COR-L47 (cell line): ENCODE data around the gene ZFP57.
A peak's percentile ranks its signal among the peaks of the same experiment; 100 is the strongest.

Source experiments
- DNase-seq: peaks from one replicate; lab custom pipeline; 2025; lab: John Stamatoyannopoulos, UW

Gene ZFP57

DNA sequence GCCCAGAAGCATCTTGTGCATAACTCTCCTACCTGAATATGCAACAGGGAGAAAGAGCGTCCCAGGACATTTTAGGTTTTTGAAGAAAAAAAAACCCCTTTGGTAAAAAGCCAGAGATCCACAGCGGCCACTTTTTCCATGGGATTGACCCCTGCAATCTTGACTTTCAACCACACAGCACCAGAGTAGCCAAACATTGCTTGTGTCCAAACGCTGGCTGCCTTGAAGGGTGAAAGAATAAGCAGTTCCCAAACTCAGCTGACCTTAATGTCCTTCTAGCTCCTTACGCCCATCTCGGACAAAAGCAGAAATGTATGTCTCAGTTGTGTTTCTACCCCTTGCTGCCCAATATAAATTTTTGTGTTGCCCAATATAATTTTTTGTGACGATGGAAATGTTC lies 25.3 kb downstream of the ZFP57 start:
- DNase-seq: no peak

DNA sequence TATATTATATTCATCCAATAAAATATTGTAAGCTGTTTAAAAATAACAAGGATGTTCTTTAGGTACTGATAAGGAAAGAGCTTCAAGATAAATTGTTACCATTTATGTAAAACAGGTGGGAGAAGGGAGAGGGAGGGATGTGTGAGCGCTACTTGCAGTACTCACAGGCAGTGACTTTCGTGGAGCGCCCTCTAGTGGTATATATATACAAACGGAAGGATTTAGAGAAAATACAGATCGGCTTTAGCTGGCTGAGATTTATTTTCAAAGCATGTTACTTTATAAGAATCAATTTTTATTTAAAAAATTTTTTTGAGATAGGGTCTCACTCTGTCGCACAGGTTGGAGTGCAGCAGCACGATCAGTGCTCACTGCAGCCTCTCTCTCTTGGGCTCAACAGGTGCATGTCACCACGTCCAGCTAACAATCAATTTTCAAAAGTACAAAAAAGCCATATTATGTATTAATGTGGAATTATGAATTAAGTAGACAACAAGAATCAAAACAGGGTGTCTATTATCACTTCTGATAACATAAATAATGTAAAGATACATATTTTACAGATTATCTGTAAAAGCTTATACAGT lies 27.4 kb downstream of the ZFP57 start:
- DNase-seq: peak; percentile 74

DNA sequence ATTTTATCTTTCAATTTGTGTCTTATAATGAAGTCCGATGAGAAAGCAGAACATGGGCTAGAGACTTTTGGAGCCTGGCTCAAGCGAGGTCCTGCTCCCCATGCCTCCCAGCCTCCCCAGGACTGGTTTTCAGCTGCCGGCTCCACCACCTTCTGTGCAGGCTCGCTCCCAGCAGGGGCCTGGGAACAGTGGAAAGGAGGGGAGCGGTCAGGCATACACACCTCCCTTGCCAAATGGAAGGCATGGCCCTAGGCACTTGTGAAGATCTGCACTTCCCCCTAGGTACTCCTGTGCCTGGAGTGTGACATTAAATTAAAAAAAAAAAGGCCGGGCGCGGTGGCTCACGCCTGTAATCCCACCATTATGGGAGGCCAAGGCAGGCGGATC lies 28.8 kb downstream of the ZFP57 start:
- DNase-seq: no peak

DNA sequence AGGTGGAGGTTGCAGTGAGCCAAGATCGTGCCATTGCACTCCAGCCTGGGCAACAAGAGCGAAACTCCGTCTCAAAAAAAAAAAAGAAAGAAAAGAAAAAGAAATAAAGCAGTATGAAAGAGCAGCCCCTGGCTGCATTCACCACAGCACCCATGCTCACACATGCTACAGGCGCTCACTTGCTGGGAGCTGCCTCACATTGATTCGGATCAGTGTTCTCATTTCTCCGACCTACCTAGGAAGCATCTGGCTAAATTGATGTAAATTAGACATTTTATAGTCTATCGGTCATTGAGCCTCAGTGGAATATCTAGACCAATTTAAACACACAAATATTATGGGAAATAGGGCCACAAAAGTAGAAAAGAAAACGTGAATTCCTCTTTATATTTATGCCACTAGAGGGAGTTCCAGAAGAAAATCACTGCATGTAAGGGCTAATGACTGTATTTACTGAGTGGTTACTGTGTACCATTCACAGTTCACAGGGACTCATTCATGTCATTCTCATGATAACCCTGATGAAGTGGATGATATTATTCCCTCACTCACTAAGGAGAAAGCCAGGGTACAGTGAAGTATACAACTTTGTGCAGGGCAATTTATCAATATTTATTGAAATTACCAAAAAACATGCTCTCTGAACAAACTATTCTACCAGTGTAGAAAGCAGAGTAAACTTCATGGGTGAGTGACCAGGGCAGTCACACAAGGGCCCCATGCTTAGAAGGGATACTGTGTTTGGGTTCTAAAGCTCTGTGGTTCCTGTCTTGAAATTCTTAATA lies 29.3 kb downstream of the ZFP57 start:
- DNase-seq: peak; percentile 7

DNA sequence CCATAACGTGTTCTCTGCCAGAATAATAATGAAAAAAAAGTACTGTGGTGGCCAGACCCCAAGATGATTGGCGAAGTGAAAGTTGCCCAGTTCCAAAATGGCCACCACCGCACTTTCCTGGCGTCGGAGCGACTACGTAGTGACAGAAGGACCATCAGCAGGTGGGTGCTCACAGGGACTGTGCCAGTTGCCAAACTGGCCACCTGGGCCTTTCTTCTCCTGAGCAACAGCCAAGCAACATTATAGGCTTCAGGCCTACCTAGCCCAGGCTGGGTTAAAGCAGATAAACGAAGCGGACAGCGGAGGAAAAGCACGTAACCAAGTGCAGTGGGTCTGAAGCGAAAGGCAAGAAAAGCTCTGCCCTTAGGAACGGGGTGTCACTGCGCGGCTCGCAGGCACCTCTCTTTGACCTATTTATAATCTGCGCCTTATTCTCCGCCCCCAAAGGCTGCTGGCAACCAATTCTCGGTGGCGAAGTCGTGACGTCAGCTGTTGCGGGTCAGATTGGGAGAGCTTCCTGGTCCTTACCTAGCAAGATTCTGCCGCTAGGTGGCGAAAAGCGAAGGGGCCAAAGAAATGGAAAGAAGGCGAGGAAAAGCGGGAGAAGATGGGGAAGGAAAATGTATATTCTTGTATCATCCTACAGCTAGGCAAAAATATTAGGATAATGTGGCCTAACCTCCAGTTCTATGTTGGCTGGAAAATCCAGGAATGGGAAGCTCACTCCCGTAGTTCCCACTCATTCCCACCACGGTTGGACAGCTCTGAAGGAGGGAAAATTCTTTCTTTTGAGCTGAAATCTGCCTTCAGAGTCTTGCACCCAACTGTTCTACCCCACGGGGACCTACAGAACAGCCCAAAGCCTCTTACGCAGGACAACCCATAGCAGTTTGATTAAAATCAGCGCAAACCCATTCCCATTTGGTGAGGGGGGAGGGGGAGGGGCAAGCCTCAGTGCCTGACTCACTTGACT lies 31.0 kb downstream of the ZFP57 start:
- DNase-seq: peak; percentile 97

DNA sequence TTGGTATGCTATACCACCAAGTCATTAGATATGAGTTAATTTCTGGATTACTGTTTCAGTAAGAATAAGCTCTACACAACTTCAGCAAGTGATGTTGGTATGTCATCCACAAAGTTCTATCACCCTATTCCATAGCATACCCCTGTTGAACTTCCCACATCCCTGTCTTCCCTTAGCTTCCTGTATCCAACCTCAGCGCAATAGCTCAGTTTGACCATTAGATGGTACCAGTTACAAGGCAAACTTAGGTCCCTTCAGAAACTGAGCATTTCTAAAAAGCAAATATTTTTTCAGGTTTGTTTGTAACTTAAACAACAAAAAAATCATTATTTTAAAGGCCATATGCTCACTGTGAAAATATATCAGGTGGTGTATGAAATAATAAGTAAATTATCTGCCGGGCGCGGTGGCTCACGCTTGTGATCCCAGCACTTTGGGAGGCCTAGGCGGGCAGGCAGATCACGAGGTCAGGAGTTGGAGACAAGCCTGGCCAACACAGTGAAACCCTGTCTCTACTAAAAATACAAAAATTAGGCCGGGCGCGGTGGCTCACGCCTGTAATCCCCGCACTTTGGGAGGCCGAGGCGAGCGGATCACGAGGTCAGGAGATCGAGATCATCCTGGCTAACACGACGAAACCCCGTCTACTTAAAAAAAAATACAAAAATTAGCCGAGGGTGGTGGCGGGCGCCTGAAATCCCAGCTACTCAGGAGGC lies 32.9 kb downstream of the ZFP57 start:
- DNase-seq: peak; percentile 41

DNA sequence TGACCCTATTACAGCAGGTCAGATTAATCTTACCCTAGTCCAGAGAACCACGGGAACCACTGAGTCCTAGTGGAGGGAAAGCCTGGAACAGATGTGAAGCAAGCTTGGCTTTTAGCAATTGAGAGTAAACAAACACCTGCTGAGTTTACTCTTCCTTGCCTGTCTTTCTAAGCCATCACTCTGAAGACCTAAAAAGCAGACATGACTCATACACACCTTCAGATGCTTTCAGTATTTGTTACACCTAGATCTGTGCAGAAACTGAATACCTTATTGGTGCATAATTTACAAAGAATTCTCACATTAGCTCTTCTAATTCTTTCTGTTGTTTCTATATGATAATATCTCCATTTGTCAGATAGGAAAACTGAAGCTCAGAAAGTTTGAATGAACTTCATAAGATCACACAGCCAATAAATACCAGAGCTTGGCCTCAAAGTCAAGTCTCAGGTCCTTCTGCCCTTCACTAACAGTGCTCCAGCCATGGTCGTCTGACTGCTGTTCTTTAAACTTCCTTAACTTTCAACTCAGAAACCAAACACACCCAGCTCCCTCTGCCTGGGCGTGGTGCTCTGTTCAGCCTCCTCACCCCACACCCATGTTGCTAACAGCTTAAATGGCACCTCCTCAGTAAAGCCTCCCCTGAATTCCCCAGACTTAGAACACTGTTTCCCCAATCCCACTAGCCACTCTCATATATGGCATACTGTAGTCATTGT lies 39.4 kb downstream of the ZFP57 start:
- DNase-seq: no peak

DNA sequence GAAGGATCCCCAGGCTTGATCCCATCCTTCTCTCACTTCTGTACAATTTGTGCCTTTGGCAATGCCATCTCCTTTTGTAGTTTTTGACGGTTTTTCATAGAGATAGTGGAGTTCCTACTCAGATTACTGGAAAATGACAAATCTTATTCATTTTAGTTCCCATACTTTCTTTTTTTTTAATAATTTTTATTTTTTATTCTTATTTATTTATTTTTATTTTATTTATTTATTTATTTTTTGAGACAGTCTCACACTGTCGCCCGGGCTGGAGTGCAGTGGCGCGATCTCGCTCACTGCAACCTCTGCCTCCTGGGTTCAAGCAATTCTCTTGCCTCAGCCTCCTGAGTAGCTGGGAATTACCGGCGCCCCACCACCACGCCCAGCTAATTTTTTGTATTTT lies 43.7 kb downstream of the ZFP57 start:
- no peak for DNase-seq

DNA sequence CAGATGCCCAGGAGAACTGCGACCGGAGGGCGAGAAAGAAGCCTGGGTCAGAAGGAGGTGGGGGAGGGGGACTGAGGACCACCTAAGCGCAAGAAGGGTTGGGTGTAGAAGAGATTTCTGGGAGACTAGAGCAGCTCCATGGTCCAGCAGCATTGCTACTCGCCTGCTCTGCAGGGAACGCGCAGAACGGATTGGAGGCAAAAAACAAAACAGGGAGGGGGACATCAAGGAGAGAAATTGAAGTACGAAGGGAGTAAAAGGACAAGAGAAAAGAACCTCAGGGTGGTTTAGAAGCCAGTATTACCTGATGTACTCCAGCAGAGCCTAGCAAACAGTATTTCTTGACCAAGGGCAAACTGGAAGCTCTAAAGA lies 47.4 kb downstream of the ZFP57 start:
- DNase-seq: no peak

DNA sequence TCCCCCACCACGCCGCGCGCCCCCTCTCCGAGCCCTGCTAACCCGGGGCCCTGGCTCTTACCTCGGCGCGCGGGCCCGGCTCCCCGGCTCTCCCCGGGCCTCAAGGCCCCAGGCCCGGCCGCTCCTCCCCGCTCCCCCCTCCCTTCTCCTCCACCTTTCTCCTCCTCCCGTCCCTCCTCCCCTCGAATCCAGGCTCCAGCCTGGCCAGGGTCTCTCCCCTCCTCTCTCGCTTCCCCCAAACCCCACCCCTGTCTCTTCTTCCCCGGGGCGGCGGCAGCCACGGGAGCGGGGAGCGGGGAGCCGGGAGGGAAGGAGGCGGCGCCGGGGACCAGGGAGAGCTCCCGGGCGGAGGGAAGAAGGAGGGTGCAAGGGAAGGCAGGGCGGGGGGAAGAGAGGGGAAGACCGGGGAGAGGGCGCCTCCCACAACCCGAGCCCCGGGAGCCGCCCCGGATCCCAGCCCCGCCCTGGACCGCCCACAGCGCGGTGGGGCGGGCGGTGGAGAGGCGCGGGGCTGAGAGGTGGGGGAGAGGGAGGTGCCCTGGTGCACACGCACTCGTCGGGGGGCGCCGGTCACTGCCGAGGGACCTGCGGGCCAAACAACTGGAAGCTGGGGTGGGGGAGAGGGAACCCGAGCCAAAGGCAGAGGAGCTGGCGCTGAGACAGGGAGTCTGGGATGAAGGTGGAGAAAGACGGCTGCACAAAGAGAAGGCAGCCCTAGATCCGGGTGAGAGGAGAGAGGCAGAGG lies 48.0 kb downstream of the ZFP57 start, which contains the start of gene GABBR1:
GABBR1 (minus strand) TSS at position 395 of the 745 bp plus-strand sequence. CDS start 798 bp downstream, outside the sequence.
- peak; percentile 89 for DNase-seq

DNA sequence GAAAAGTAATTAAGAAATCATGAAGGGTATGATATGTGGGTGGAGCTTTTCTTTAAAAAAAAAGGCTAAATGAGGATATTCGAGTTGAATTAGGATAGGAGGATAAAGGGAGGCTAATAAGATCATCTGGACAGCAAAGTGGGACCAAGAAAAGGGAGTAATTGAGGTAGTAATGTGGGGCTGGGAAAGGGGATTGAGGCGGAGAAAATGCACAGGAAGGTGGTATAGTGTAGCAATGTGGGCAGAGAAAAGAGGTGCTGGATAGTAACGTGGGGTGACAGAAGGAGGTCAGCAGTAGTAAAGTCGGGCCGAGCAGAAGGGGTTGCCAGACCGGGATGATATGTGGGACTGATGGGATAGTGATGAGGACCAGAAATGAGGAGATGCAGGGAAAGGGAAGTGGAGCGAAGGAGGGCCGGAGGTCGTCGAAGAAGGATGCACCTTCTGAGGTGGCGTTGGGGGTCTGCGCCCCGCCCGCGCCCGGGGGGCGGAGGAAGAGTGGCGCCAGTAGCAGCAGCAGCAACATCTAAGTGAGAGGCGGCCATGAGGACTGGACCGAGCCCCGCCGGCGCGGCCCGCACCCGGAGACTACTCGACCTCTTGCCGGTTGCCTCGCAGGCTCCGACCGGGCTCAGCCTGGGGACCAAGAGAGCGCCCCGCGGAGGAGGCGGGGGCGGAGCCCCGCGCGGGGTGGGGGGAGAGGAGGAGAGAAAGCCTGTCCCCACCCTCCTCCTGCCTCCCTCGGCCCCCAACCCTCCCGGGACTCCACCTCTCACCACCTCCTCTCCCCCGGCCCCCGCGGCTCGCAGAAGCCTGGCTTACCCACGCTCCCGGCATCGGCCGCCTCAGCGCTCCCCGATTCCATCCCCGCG lies 48.9 kb downstream of the ZFP57 start:
- peak; percentile 50 for DNase-seq

DNA sequence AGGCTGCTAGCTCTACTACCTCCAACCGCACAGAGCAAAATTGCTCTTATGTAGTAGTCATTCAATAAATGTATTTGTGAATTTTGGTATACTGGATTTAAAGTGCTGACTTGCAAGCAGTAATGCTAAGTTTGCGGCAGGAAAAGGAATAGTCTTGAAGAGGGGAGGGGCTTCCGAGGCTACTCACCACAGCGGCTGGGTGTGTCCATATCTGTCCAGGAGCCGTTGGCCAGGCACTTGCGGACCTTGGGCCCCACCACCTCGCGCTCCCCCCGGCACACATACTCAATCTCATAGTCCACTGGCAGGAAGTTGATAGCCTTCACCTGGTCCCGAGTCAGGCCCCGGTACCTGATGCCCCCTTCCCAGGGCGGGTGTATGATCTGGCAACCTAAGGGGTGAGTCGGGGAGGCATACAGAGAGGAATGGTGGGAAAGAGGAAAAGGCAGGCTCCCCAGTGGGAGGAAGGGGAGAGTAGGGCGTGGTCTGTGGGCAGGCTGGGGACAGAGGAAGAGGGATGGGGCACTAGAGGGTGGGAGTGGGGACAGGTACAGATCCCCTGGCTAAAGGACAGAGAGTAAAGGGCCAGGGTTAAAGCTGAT lies 49.6 kb downstream of the ZFP57 start:
- no peak for DNase-seq

DNA sequence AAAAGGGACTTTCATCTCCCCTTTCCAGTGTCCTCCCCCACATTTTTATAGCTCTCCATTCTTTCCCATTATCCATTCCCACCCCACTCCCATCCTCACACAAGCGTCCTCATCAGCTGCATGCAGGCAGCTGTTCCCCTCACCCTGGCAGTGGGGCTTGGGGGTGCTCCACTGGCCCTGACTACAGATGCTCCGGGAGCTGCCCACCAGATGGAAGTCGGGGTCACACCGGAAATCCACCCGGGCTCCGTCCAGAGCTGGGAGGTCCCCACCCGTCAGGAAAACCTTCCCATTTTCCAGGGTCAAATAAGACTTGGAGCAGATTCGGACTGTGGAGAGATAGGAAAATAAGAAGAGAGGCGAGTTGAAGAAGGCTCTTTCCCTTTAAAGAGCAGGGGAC lies 50.6 kb downstream of the ZFP57 start:
- no peak for DNase-seq

DNA sequence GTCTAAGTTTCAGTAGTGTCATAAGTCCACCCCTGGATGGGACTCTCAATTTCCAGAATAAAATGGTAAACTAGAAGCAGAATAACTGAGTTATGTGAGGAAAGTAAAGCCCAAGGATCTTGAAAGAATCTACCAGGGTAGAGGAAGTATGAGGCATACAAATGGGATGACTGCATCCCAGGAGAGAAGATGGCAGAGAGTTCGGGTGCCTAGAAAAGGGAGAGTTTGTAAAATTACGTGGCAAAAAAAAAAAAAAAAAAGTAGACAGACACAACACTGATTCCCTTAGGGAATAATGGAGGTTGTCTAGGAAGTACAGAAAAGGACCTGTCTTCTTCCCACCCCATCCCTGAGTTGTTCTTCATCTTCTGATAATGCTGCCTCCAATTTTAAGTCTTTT lies 51.4 kb downstream of the ZFP57 start:
- DNase-seq: no peak

DNA sequence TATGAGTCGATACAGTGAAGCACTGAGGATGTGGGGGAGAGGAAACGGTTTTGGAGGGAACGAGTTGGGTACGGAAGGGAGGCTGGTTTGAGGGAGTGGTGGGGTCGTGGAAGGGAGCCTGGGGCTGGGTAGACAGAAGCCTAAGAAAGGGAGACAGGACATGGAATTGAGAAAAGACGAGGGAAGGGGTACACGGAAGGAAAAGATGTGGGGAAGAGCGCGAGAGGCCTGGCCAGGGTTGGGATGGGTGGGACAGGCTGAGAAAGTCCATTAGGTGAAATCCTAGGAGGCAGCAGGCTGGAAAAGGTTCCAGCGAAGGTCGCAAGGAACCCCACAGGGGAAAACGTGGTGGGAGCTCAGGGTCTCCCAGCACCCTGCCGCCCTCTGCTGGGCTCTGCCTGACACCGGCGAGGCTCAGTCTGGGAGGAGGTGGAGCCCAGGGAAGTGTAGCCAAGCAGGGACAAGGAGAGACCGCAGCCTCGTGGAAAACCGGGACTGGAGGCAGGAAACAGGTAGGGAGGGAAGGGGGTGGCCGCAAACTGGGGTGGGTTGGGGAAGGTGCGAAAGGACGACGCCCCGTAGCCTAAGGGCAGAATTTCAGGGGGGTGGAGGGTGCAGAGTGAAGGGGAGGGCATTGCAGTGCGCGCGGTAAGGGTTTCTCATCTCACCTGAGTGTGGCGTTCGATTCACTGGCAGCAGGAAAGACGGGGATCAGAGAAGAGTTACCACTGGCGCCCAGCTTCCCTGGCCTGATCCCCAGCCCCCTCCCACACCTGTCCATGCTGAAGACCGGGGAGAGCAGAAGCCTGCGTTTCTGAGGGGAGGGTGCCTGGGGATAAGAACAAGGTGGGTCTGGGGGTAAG lies 52.3 kb downstream of the ZFP57 start:
- DNase-seq: peak; percentile 84

DNA sequence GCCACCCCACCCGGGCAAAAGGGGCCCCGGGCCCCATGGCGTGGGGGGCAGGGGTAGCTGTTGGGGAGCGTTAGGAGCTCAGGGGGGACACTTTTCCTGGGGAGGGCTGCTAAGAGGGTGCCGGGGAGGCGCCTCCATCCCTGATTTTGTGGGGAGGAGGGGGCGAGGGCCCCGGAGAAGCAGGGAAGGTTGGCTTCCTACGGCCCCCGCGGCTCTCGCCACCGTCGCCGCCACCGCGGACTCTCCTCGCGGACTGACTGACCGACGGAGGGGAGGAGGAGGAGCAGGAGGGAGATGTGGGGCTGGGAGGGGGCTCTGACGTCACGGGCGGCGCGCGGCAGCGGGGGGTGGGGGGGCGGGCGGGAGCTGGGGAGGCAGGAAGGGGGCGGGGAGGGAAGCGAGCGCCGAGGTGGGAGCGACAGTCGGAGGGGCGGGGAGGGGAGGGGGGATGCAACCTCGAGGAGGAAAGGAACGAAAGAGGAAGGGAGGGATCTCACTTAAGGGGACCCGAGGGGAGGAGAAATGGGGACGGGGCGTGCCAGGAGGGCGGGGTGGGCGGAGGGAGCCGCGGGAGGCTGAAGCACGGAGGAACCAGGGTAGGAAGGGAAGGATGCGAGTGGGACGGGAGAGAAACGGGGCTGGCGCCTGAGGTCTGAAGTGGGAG lies 53.1 kb downstream of the ZFP57 start:
- DNase-seq: peak; percentile 26

DNA sequence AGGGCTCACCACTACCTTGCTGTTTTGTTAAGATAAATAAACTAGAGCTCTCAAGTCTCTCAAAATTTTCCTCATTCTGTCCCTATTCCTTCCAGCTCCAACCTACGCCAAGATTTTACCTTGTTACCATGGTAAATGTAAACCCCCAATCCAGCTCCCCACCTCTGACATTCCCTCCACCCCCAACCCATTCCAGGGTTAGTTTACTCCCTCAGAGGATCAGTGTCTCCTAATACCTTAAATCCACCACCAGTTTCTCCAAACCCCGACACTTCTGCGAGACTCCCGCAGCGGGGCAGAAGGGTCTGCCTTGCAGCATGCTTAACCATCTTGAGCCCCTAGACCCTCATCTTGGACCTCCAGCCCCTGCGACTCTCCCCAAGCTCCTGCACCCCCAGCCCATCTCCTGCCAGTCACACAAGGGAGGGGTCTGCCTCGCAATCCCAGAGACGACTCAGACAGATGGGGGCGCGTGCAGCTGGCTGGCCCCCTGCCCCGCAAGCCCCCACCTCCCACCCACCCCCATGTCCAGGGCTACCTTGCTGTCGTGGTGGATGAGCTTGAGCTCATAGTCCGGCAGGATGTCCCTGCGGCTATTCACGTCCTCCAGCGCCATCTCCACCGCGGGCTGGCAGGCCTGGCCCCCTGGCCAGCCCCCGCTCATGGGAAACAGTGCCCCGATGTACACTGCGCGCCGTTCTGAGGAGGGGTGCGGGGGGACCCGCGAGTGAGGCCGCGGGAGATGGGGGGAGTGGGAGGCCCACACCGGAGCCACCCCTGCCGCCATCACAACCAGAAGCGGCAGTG lies 53.8 kb downstream of the ZFP57 start:
- DNase-seq: no peak
